ENCODE measurements around the gene CRYGC.
"Not testable (repeated sequence)": the region's sequence is repeated elsewhere in the genome, so short reads cannot be mapped to it uniquely, and the experiment has no call there.

Gene CRYGC

DNA sequence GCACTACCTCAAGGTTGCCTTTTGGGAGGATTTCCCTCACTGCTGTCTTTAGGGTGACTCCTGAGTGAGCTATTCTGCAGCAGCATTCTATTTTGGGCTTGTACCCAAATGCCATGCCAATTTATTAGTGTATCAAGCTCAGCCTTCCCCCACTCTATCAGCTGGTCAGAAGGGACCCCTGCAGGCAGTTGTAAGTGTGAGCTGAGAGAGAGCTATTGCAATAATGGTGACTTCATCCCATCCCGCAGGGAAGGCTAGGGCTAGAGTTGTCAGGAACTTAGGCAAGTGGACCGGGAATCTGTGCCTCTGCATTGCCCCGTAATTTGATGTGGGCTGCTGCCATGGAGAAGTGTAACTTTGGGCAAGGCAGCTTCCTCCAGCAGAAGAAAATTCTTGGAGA, 18.1 kb upstream of the CRYGC start:
- TF ChIP-seq, protein P1, sequence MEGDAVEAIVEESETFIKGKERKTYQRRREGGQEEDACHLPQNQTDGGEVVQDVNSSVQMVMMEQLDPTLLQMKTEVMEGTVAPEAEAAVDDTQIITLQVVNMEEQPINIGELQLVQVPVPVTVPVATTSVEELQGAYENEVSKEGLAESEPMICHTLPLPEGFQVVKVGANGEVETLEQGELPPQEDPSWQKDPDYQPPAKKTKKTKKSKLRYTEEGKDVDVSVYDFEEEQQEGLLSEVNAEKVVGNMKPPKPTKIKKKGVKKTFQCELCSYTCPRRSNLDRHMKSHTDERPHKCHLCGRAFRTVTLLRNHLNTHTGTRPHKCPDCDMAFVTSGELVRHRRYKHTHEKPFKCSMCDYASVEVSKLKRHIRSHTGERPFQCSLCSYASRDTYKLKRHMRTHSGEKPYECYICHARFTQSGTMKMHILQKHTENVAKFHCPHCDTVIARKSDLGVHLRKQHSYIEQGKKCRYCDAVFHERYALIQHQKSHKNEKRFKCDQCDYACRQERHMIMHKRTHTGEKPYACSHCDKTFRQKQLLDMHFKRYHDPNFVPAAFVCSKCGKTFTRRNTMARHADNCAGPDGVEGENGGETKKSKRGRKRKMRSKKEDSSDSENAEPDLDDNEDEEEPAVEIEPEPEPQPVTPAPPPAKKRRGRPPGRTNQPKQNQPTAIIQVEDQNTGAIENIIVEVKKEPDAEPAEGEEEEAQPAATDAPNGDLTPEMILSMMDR (conservative IDR thresholded peaks at IDR 0.05) = no peak
- no peak for TF ChIP-seq ZFX (IDR thresholded peaks at IDR 0.05)
- H3K27ac ChIP-seq = no peak overlapping the region

DNA sequence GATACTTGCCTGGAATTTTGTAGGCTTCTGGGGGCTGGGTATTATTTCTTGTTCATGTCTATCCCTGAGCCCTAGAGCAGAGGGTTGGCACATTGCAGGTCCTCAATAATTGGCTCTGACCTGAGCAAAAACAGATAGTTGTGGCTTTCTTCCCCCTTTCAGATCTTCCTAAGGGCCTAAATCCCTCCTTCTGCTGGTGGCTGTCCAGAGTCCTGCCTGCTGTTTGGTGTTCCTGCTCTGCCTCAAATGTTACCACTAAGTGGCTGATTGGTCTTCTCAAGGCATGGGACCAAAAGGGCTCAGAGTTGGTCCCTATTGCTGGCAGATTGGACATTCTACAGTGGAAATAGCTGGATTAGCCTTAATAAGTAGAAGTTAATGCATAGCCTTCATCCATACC, 17.4 kb upstream of the CRYGC start:
- no peak overlapping the region for H3K27ac ChIP-seq

GRCh38 chr2:208146006-208146405, 16.4 kb upstream of the CRYGC start, which contains the start of gene CRYGB:
CRYGB (minus strand) TSS chr2:208146158; CDS start chr2:208146120, 38 bp downstream.
- TF ChIP-seq, protein P1 (conservative IDR thresholded peaks at IDR 0.05) = no peak
- no peak for TF ChIP-seq ZFX (IDR thresholded peaks at IDR 0.05)
- H3K27ac ChIP-seq = no peak within 1 kb of the TSS

More for the DNA sequence above, 17.4 kb upstream of the CRYGC start:
- no peak for TF ChIP-seq ZFX (IDR thresholded peaks at IDR 0.05)
- TF ChIP-seq, protein P1 (conservative IDR thresholded peaks at IDR 0.05) = no peak

GRCh38 chr2:208142925-208143799, 13.5 kb upstream of the CRYGC start:
- TF ChIP-seq, protein P1 (conservative IDR thresholded peaks at IDR 0.05) = no peak
- no peak for TF ChIP-seq ZFX (IDR thresholded peaks at IDR 0.05)
- no peak overlapping the region for H3K27ac ChIP-seq

- no peak overlapping the region for H3K27ac ChIP-seq
- TF ChIP-seq ZFX (IDR thresholded peaks at IDR 0.05) = no peak
- TF ChIP-seq, protein P1 (conservative IDR thresholded peaks at IDR 0.05) = no peak
Observed at GRCh38 chr2:208142240-208142924, 12.8 kb upstream of the CRYGC start.

- H3K27ac ChIP-seq = no peak overlapping the region
- TF ChIP-seq, protein P1 (conservative IDR thresholded peaks at IDR 0.05) = no peak
- no peak for TF ChIP-seq ZFX (IDR thresholded peaks at IDR 0.05)
Observed at GRCh38 chr2:208139447-208139846, 9.8 kb upstream of the CRYGC start.

GRCh38 chr2:208138334-208138733, 8.7 kb upstream of the CRYGC start:
- not testable (repeated sequence) for H3K27ac ChIP-seq

All from C4-2B (cell line).